ENCODE data around the gene ANAPC2. TPM values are rescaled to one million over a fixed set of nuclear protein-coding genes. Genes with fewer than 3 reads are reported as not detected.

Gene ANAPC2
- total and polyA plus RNA-seq, 4 donors = 9.3 to 32.6 (median 19.6) TPM

DNA sequence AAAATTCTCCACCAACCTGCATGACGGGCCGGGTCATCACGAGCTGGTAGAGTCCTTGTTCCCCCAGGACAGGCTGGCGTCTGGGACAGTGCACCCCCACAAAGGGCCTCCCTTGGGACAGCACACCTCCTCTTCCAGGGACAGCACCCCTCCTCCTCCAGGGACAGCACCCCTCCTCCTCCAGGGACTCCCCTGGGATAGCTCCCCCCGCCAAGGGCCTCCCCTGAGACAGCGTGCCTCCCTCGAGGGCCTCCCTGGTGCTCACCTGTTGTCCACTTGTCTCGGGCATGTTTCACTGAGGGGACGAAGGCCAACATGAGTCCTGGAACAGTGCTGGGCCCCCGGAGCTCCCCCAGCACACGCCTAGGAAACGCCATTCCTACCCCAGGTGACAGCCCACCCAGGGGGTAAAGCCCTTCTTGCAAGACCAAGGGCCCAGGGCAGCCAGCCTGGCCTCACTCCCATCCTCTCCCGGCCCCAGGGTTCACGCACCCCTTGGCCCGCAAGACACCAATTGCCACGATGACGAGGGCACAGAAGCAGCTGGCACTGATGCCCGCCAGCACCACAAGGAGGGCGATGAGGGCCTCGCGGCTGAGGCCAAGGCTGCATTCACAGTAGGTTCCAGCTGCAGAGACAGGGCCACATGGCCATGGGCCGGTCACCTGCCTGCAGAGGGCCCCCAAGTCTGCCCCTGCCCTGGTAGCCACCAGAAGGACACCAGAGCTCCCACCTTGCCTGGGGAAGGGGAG, 17.0 kb downstream of the ANAPC2 start (continued):
- TF ChIP-seq, protein P1, sequence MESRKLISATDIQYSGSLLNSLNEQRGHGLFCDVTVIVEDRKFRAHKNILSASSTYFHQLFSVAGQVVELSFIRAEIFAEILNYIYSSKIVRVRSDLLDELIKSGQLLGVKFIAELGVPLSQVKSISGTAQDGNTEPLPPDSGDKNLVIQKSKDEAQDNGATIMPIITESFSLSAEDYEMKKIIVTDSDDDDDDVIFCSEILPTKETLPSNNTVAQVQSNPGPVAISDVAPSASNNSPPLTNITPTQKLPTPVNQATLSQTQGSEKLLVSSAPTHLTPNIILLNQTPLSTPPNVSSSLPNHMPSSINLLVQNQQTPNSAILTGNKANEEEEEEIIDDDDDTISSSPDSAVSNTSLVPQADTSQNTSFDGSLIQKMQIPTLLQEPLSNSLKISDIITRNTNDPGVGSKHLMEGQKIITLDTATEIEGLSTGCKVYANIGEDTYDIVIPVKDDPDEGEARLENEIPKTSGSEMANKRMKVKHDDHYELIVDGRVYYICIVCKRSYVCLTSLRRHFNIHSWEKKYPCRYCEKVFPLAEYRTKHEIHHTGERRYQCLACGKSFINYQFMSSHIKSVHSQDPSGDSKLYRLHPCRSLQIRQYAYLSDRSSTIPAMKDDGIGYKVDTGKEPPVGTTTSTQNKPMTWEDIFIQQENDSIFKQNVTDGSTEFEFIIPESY (IDR thresholded peaks at IDR 0.05) = no peak
- TF ChIP-seq FOXA2 (IDR thresholded peaks at IDR 0.05) (no peak), MAX (IDR thresholded peaks at IDR 0.05) (no peak)

GRCh38 chr9:137170486-137171148, 17.7 kb downstream of the ANAPC2 start:
- TF ChIP-seq HNF4G (IDR thresholded peaks at IDR 0.05) (no peak), MAX (IDR thresholded peaks at IDR 0.05) (no peak), YY1 (IDR thresholded peaks at IDR 0.05) (no peak), RAD21 (IDR thresholded peaks at IDR 0.05) (no peak), RXRA (IDR thresholded peaks at IDR 0.05) (no peak), NR2F2 (IDR thresholded peaks at IDR 0.05) (no peak), GABPA (IDR thresholded peaks at IDR 0.05 in 1 of 2, conservative IDR thresholded peaks at IDR 0.05 in 1 of 2) (no peak), HNF4A (conservative IDR thresholded peaks at IDR 0.05) (no peak), JUND (IDR thresholded peaks at IDR 0.05) (no peak), ATF3 (IDR thresholded peaks at IDR 0.05) (no peak), TAF1 (conservative IDR thresholded peaks at IDR 0.05) (no peak), FOXA2 (IDR thresholded peaks at IDR 0.05) (no peak), REST (IDR thresholded peaks at IDR 0.05) (no peak), FOXA1 (IDR thresholded peaks at IDR 0.05) (no peak)
- TF ChIP-seq, protein P2, sequence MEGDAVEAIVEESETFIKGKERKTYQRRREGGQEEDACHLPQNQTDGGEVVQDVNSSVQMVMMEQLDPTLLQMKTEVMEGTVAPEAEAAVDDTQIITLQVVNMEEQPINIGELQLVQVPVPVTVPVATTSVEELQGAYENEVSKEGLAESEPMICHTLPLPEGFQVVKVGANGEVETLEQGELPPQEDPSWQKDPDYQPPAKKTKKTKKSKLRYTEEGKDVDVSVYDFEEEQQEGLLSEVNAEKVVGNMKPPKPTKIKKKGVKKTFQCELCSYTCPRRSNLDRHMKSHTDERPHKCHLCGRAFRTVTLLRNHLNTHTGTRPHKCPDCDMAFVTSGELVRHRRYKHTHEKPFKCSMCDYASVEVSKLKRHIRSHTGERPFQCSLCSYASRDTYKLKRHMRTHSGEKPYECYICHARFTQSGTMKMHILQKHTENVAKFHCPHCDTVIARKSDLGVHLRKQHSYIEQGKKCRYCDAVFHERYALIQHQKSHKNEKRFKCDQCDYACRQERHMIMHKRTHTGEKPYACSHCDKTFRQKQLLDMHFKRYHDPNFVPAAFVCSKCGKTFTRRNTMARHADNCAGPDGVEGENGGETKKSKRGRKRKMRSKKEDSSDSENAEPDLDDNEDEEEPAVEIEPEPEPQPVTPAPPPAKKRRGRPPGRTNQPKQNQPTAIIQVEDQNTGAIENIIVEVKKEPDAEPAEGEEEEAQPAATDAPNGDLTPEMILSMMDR (IDR thresholded peaks at IDR 0.05; ENCODE audit: low read depth, low read length, missing input control) = no peak
- TF ChIP-seq, protein P1 (IDR thresholded peaks at IDR 0.05) = no peak
- DNase-seq (ENCODE audit: low spot score) = no peak
- no peaks in the 10 kb centered on the region for H3K36me3 ChIP-seq (ENCODE audit: control insufficient read depth in 4 of 4, insufficient read depth in 3 of 4, low read depth in 1 of 4, low read length in 3 of 4)
- H3K4me3 ChIP-seq (ENCODE audit: low read depth in 1 of 3, low read length in 3 of 3) = no peak overlapping the region
- H3K27ac ChIP-seq (ENCODE audit: low read depth in 1 of 2, low read length in 2 of 2) = no peak overlapping the region
- 46% methylated on average over 14 of the region's 14 CpGs for WGBS
- no peaks in the 10 kb centered on the region for H3K9me3 ChIP-seq (ENCODE audit: control insufficient read depth in 4 of 4, low read length in 3 of 4)
- no peak overlapping the region for H3K9ac ChIP-seq (ENCODE audit: low read depth in 1 of 2, low read length in 2 of 2)
- H3K4me1 ChIP-seq (ENCODE audit: control insufficient read depth in 4 of 4, insufficient read depth in 4 of 4, low read length in 3 of 4) = peaks cover 18 to 24% (median 19%) of the 10 kb centered on the region in 4 donors
- H3K27me3 ChIP-seq (ENCODE audit: control insufficient read depth in 4 of 4, insufficient read depth in 4 of 4, low read length in 3 of 4) = peaks cover 5 to 22% (median 11%) of the 10 kb centered on the region in 4 donors
